Adipose tissue (tissue), 3 donors: ENCODE data around the gene IL17C. TPM values are rescaled to one million over a fixed set of nuclear protein-coding genes. Genes with fewer than 3 reads are reported as not detected.

ENCODE experiments used
- H3K27ac ChIP-seq: one replicate; pipeline ENCODE4 v1.5.1; 2013; ENCODE audit warnings: low read depth, low read length
- WGBS, 3 donors: extraction: QIAGEN DNeasy Blood & Tissue Kit; methylation state at CpG; one replicate each; pipeline ENCODE4 v1.1.7; 2013; 5-methylcytosine and 5-hydroxymethylcytosine counted together
- polyA plus RNA-seq, 3 donors: library from polyadenylated mRNA; stranded (reverse); fragments of 200-250 nt; gene quantifications; one replicate each; pipeline ENCODE4 v1.2.3, GENCODE V29; 2013
- donor health status: healthy with polysubstance abuse.
- donor health status: Bipolar disorder and iron deficiency.
- donor health status: healthy.

Gene IL17C
- polyA plus RNA-seq, 3 donors, result not detected

- 62 to 86% (median 66%) methylated on average over 23 of the region's 23 CpGs for WGBS, 3 donors
- no peak overlapping the region for H3K27ac ChIP-seq
Observed at GRCh38 chr16:88636488-88637265, 1.7 kb upstream of the IL17C start.

GRCh38 chr16:88639231-88640038 lies 1.1 kb downstream of the IL17C start:
- WGBS, 3 donors, result 19 to 61% (median 22%) methylated on average over 42 to 45 of the region's 45 CpGs
- no peak overlapping the region for H3K27ac ChIP-seq

DNA sequence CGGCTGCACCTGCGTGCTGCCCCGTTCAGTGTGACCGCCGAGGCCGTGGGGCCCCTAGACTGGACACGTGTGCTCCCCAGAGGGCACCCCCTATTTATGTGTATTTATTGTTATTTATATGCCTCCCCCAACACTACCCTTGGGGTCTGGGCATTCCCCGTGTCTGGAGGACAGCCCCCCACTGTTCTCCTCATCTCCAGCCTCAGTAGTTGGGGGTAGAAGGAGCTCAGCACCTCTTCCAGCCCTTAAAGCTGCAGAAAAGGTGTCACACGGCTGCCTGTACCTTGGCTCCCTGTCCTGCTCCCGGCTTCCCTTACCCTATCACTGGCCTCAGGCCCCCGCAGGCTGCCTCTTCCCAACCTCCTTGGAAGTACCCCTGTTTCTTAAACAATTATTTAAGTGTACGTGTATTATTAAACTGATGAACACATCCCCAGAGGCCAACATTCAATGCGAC lies 1.7 kb downstream of the IL17C start:
- H3K27ac ChIP-seq, result no peak overlapping the region
- 35 to 70% (median 39%) methylated on average over 13 of the region's 13 CpGs for WGBS, 3 donors

- H3K27ac ChIP-seq, result no peak overlapping the region
- 53 to 67% (median 60%) methylated on average over 16 to 17 of the region's 17 CpGs for WGBS, 3 donors
Observed at GRCh38 chr16:88640498-88641247, 2.3 kb downstream of the IL17C start.

GRCh38 chr16:88642881-88643643 lies 4.7 kb downstream of the IL17C start:
- WGBS, 3 donors, result 88 to 92% (median 89%) methylated on average over 43 to 58 of the region's 58 CpGs

GRCh38 chr16:88643644-88643932 lies 5.2 kb downstream of the IL17C start:
- 90 to 95% (median 91%) methylated on average over 8 to 9 of the region's 9 CpGs for WGBS, 3 donors
- H3K27ac ChIP-seq, result no peak overlapping the region

More at GRCh38 chr16:88642881-88643643, 4.7 kb downstream of the IL17C start:
- no peak overlapping the region for H3K27ac ChIP-seq

DNA sequence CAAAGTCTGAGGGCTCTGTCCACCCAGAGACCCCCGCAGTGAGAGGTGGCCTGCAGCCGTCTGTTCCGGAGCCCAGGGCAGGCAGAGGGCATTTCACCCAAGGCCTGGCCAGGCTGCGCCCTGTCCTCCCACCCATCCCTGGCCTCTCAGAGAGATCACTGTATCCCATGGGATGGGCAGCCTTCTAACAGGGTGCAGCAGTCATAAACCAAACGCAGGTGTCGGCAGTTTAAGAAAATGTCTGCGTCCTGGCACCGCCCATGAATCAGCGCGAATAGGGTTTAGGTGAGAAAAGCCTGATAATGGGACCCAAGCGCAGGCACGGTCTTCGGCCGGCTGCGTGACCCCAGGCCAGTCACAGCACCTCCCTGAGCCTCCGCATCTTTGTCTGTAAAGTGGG lies 7.1 kb downstream of the IL17C start:
- H3K27ac ChIP-seq, result no peak overlapping the region
- WGBS, 3 donors, result 94 to 95% (median 94%) methylated on average over 16 of the region's 16 CpGs

DNA sequence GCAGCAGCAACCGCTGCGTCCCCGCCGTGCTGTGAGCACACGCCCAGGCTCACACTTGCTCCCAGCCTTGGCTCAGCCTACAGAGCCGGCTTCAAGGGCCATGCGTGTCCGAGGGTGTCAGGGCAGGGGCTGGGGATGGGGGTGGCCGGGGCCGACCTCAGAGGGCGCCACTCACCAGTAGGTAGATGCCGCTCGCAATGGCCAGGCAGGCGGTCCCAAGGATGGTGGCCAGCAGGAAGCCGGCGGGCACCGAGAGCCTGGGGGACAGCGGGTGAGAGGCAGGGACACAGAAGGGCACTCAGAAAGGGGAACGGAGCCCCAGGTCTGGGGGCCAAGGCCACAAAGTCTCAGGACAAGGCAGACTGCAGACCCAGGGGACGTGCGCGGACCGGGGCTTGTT lies 7.6 kb downstream of the IL17C start:
- WGBS, 3 donors, result 89 to 91% (median 90%) methylated on average over 21 to 23 of the region's 23 CpGs
- no peak overlapping the region for H3K27ac ChIP-seq

- H3K27ac ChIP-seq, result no peak overlapping the region
- 81 to 92% (median 86%) methylated on average over 28 of the region's 28 CpGs for whole genome bisulfite sequencing, 3 donors
Observed at GRCh38 chr16:88646345-88647034, 8.1 kb downstream of the IL17C start.

- WGBS, 3 donors, result 94 to 95% (median 94%) methylated on average over 20 to 22 of the region's 22 CpGs
- no peak overlapping the region for H3K27ac ChIP-seq
Observed at GRCh38 chr16:88647178-88648070, 9.1 kb downstream of the IL17C start.

DNA sequence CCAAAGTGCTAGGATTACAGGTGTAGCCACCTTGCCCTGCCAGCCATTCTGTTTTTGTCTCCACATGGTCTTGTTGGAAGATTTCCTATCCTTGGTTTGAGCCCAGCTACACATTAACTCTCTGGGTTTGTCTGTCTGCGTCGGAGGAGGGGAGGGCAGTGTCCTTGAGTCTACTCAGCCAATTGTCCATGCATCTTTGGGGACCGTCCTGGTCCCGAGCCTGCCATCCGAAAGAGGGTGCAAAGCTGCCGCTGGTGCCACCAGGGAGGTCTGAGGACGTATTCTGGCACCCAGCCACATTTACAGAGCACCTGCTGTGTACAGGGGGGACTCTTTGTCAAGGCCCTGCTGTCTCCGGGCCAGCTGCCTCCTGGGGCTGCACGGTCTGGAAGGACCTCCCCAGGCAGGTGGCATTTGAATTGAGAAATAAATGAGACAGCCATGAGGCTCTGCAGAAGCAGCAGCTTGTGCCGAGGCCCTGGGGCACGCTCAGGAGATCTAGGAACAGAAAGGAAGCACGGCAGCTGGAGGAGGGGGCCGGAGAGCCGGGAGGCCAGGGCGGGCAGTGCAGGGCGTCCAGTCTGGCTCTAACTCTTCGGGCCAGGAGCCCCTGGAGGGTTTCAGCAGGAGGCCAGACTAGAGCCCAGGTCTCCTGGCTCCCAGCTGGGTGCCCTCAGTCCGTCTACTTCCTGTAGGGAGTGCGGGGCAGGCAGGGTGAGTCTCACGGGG lies 11.0 kb downstream of the IL17C start:
- no peak overlapping the region for H3K27ac ChIP-seq
- 57 to 74% (median 68%) methylated on average over 19 to 20 of the region's 20 CpGs for WGBS, 3 donors

- H3K27ac ChIP-seq, result no peak overlapping the region
- WGBS, 3 donors, result 11 to 17% (median 14%) methylated on average over 35 to 37 of the region's 37 CpGs
Observed at GRCh38 chr16:88649924-88650748, 11.8 kb downstream of the IL17C start.

DNA sequence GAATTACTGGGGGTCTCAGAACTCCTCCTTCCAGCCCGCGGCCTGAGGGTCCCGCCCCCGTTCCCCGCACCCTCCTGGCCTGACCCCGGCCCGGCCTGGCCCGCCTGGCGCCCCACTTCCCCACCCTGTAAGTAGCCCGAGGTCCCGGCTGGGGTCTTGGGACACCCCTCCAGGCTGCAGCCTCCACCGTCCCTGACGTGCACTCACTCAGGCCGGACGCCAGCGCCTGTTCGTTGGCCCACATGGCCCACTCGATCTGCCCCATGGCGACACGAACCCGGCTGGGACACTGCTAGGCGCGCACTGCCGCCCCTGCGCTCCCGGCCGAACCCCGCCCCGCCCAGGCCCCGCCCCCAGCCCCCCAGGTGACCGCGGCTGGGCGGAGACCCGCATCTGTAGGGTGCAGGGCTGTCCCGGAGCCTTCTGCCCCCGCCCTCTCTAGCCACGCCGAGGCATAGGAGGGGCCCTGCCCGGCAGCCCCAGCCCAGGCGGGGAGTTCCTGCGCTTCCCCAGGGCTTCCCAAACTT lies 12.4 kb downstream of the IL17C start, which contains the start of gene CYBA:
Gene CYBA (minus strand): TSS at position 305 of the 527 bp plus-strand sequence. CDS start 40 bp downstream, at position 265.
- H3K27ac ChIP-seq, result no peak within 1 kb of the TSS
- WGBS, 3 donors, result 0% methylated on average over 30 to 41 of the region's 41 CpGs

GRCh38 chr16:88651276-88651988 lies 13.1 kb downstream of the IL17C start:
- WGBS, 3 donors, result 33 to 48% (median 38%) methylated on average over 24 of the region's 24 CpGs
- no peak overlapping the region for H3K27ac ChIP-seq
